KG1 (cell line): ENCODE results near the gene CPLANE2.

Source experiments
- DNase-seq: peaks from one replicate; lab custom pipeline; 2025; lab: John Stamatoyannopoulos, UW

The CPLANE2 gene

DNA sequence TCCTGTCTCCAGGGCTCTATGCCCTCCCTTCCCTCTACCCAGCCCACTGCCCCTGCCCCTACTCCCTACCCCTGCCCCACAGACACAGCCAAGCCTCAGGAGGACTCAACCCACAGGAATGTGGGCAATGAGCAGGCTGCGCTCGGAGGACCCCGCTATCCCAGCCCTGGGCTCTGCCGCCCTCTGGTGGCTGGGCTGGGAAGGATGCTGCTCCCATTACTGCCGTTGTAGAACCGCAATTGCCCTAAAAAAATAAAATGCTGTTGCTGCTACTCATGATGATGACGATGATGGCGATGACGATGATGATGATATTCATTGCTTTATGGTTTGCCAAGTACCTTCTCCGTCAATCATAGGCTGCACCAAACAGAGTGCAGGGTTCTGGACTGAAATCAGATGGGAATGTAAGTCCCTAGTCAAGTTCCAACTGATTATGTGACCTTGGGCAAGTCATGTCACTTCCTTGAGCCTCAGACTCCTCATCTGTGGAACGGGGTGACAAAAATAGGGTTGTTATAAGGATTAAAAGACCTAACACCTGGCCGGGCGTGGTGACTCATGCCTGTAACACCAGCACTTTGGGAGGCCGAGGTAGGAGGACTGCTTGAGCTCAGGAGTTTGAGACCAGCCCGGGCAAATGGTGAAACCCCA, 49.1 kb downstream of the CPLANE2 start:
- peak; percentile 31 for DNase-seq

DNA sequence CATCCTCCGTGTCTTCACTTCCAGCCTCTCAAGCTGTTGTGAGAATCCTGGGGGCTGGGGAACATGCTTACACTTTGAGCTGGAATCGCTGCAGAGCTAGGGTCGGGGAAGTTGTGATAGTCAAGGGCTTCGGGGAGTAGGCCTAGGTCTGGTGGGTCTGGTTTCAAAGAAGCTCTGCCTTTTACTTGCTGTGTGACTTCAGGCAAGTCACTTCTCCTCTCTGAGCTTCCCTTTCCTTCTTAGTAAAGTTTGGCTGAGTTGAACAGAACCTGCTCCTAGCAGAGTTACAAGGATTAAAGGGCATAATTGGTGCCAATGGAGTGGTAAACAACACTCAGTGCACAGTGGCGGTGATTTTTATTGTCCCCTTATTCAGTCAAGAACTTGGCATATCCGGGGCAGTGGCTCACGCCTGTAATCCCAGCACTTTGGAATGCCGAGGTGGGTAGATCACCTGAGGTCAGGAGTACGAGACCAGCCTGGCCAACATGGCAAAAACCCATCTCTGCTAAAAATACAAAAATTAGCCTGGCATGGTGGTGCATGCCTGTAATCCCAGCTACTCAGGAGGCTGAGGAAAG, 50.2 kb downstream of the CPLANE2 start:
- no peak for DNase-seq

DNA sequence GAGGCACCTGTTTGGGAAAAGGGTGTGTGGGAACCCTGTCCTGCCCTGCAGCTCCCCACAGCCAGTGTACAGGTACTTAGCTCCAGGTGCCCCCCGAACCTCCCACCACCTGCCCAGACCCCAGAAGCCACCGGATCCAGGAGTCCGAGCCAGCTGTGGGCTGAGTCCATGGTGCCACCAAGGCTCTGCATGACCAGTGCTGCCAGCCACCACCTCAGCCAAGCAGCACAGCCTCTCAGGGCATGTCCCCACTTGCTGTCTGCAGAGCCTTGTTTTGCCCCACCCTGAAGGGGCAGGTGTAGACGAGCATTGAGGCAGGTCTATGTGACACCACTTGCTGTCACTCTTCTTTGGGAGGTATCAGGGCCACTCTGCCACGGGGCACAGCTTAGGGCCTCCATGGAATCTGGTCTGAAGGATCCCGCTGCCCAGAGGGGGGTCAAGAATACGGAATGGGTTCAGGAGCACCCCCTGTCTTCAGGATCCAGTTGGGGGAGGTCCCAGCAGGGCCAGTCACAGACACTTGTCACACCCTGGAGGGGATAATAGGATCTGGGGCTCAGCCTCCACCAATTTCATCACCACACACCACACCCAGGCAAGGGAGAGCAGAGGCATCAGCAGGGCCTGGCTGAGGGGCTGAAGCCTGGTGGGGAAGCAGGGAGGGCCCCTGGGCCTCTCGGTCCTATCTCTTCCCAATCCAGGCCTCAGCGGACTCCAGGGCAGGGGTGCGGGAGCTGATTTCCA, 52.3 kb downstream of the CPLANE2 start:
- DNase-seq: no peak

DNA sequence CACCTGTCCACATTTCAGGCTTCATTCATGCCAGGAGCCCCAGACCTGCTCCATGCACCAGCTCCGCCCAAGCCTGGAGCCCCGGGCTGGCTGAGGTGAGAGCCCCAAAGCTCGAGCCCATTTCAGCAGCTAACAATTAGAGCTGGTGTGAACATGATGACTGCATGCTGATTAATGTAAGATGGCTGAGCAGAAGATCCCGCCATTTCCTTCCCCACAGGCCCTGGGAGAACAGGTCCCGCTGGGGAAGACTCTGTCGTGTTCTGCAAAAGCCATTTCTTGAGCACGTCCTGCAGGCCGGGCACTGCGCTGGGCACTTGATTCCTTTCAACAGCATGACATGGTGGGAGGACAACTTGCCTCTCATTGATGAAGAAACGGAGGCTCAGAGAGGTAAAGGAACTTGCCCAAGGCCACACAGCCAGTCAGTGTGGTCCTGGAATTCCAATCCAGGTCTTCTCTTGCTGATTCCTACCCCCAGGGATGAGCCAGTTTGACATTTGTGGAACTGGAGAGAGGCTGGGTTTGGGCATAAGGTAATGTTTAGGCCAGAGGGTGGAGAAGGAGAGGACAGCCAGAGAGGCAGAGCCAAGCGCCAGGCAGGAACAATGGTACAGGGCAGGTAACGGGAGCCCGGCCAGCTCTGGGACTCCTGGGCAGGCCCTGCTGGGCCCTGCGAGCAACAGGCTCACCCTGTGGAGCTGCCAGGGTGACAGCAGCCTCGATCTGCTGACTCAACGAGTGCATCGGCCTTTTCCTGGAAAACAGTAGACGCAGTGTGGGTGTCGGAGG, 53.0 kb downstream of the CPLANE2 start:
- no peak for DNase-seq

DNA sequence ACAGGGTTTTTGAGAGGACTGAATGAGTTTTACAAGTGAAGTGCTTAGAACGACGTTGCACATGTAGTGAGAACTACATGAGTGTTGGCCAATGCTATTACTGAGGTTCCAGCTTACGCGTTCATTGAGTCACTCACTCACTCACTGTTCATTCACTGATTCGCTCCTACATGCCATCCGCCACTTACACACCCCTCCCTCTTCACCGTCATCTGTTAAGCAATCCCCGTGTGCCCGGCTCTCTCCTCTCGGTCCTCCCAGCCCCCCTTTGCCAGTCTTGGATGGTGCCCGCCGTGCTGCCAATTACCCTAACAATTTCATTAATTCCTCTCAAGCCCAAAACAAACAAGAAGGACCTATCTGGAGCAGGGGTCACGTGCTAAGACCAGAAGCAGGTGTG, 53.8 kb downstream of the CPLANE2 start:
- DNase-seq: no peak

DNA sequence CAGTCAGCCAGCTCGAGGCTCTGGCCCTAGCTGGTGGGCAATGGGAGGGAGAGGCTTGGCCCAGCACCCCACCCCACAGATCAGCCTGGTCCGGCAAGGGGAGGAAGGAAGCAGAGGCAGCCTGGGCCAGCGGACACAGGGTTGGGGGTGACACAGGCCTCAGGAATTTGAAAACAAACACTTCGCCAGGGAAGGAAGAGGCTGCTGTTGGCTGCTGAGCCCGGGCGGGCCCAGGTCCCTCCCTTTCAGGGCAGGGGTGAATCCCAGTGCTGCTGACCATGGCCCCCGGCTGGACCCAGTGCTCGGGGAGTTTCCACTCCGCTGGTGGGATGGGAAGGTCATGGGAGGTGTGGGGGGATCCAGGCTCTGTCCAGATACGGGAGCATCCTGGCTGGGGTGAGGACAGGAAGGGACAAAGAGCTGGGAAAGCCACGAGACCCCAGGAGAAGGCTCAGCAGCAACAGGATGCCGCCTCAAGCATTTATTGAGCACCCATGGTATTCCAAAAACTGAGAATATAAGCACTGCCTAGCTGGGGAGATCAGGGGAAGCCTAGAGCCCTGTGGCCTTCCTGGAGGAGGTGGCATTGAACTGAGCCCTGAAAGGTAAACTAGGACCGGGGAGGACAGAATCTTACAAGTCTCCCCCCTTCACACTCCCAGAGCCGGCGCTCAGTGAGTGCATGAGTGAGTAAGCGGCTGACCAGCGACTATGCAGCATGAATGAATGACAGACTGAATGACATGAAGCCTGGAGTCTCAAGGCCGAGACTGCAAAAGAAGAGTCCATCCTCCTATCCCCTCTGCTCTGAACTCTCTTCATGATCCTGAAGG, 54.9 kb downstream of the CPLANE2 start:
- no peak for DNase-seq
